GM19099 (cell line): ENCODE results near the gene EWSR1.

Experiments
- POLR2A ChIP-seq: IDR thresholded peaks from 3 replicates; pipeline ENCODE4 v1.6.1; 2011; ENCODE audit warnings: low read depth; ENCODE audit not compliant: insufficient read length; ENCODE audit errors: extremely low read depth

The EWSR1 gene

GRCh38 chr22:29328566-29329500, 60.8 kb downstream of the EWSR1 start:
- no peak for TF ChIP-seq POLR2A

GRCh38 chr22:29329581-29329980, 61.5 kb downstream of the EWSR1 start:
- no peak for TF ChIP-seq POLR2A

GRCh38 chr22:29330291-29330690, 62.2 kb downstream of the EWSR1 start:
- no peak for TF ChIP-seq POLR2A

- TF ChIP-seq POLR2A = no peak
These were observed 62.7 kb downstream of the EWSR1 start for GRCh38 chr22:29330753-29331152.

- no peak for TF ChIP-seq POLR2A
These were observed 63.1 kb downstream of the EWSR1 start for GRCh38 chr22:29331213-29331612.

GRCh38 chr22:29331658-29332300, 63.7 kb downstream of the EWSR1 start:
- TF ChIP-seq POLR2A = no peak

GRCh38 chr22:29332886-29333496, 64.9 kb downstream of the EWSR1 start:
- no peak for TF ChIP-seq POLR2A

GRCh38 chr22:29334148-29334547, 66.1 kb downstream of the EWSR1 start:
- TF ChIP-seq POLR2A = no peak

GRCh38 chr22:29334696-29335344, 66.8 kb downstream of the EWSR1 start:
- TF ChIP-seq POLR2A = no peak

GRCh38 chr22:29335656-29336055, 67.6 kb downstream of the EWSR1 start:
- no peak for TF ChIP-seq POLR2A

- TF ChIP-seq POLR2A = no peak
These were observed 68.9 kb downstream of the EWSR1 start for GRCh38 chr22:29336751-29337490.

GRCh38 chr22:29337631-29338284, 69.7 kb downstream of the EWSR1 start:
- TF ChIP-seq POLR2A = no peak

- no peak for TF ChIP-seq POLR2A
These were observed 70.3 kb downstream of the EWSR1 start for GRCh38 chr22:29338398-29338797.
